ENCODE data around the gene DIS3L2.
"Not testable (repeated sequence)": the region's sequence is repeated elsewhere in the genome, so short reads cannot be mapped to it uniquely, and the experiment has no call there.

DIS3L2 gene

GRCh38 chr2:232322560-232323327 lies 361.2 kb downstream of the DIS3L2 start:
- DNase-seq (ENCODE audit: low spot score) = no peak

GRCh38 chr2:232323328-232323650 lies 361.8 kb downstream of the DIS3L2 start:
- DNase-seq (ENCODE audit: low spot score) = no peak

DNA sequence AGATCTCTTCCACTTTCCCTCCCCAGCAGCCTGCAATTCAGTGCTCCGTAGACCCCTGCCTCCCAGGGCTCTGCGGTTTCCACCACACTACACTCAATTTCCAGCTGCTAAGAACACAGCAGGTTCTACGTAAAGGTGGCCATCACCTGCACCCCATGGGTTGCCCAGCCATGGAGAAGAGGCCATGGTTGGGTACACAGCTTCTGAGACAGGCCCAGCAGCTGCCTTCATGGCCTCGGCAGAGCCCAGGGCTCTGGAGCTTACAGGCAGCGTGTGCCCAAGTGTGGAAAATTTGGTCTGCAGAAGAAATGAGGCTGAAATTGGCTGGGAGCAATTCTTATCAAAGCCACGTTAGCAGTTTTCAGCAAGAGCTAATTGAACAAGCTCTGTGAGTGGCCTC lies 362.5 kb downstream of the DIS3L2 start:
- not testable (repeated sequence) for DNase-seq (ENCODE audit: low spot score)

GRCh38 chr2:232324778-232325177 lies 363.3 kb downstream of the DIS3L2 start:
- no peak for DNase-seq (ENCODE audit: low spot score)

GRCh38 chr2:232325324-232326273 lies 364.1 kb downstream of the DIS3L2 start:
- no peak for DNase-seq (ENCODE audit: low spot score)

DNA sequence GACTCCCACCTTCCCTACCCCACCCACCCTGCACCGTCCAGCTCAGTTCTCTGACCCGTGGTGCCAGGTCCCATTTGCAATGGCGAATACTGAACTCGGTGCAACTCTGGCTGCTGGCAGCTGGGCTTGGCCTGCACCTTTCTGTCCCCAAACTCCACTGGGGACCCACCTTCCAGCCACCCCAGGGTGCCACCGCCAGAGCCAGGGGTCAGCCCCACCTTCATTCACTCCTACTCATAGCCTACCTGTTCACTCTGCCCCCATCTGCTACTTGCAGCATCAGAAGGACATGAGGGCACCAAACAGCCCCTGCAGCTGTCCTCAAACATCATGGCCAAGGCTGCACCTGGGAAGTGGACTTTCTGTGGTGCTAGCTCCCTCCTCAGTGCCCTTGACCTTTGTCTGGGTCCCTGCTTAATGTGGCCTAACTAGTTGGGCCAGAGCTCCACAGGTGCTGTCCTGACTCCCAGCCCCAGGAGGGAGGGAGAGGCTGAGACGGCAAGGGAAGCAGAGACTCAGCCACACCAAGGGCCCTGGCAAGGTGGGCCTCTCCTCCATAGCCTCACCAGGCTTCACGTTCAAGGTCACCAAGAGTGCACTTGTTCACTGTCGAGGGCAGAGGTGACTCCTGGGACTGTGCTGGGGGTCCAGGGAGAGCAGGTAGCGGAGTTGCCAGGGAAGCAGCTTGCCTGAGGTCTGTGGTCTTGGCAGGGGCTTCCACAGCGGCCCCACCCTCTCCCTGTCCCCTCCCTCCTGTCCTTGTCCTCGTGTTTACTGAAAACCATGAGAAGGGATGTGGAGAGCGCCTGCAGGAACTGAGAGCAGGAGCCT lies 365.0 kb downstream of the DIS3L2 start:
- not testable (repeated sequence) for DNase-seq (ENCODE audit: low spot score)

GRCh38 chr2:232327105-232328031 lies 365.9 kb downstream of the DIS3L2 start:
- DNase-seq (ENCODE audit: low spot score) = peak; percentile 72

GRCh38 chr2:232328032-232328422 lies 366.5 kb downstream of the DIS3L2 start:
- DNase-seq (ENCODE audit: low spot score) = no peak

DNA sequence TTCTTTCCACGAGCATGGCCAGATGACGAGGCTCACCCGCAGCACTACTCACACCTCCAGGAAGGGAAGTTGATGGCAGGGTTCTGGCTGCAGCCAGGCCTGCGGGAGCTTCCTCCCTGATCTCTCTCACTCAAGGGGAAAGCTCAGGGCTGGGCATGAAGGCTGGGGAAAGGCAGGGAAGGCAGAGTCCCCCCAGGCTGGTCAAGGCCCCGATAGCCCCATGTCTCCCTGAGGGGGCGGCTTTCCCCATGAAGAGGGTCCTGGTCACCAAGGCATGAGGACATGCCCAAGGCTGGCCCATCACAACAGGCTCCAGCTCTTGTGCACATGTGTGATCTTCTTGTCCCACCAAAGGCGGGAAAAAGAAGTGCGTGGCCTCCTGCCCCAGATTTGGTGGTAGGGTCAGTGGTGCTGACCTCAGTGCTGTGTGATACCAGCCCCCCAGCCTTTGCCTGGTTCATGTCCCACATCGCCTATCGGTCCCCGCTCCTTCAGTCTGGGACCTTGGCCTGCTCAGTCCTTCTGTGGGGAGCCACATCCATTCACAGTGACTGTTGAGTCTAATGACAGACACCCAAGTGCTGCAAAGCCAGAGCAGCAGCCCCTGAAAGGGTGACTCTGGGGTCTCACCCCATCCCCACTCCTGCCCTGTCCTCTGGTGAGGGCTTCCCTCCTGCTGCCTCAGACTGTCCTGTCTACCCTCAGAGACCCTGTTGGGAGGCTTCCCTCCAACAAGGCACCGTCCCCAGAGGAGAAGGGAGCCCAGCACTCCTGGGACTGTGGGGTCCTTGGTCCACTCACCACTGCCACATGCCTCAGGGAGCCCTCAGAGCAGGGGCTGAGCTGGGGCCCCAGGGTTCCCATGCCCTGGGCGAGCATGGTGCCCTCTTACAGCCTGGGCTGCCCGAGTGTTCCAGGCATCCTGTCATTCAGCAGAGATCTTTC lies 367.3 kb downstream of the DIS3L2 start:
- no peak for DNase-seq (ENCODE audit: low spot score)

DNA sequence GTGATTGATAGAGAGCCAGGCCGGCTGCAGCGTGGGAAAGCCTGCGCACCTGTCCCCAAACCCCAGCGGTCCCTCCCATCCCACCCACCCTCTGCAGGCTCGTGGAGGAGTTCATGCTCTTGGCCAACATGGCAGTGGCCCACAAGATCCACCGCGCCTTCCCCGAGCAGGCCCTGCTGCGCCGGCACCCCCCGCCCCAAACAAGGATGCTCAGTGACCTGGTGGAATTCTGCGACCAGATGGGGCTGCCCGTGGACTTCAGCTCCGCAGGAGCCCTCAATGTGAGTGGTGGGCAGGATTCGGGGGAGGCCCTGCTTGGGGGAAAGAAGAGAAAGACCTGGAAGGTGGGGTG lies 368.2 kb downstream of the DIS3L2 start:
- DNase-seq (ENCODE audit: low spot score) = no peak

GRCh38 chr2:232330068-232330999 lies 368.8 kb downstream of the DIS3L2 start:
- DNase-seq (ENCODE audit: low spot score) = no peak

- DNase-seq (ENCODE audit: low spot score) = not testable (repeated sequence)
Observed at GRCh38 chr2:232331061-232331460, 369.5 kb downstream of the DIS3L2 start.

DNA sequence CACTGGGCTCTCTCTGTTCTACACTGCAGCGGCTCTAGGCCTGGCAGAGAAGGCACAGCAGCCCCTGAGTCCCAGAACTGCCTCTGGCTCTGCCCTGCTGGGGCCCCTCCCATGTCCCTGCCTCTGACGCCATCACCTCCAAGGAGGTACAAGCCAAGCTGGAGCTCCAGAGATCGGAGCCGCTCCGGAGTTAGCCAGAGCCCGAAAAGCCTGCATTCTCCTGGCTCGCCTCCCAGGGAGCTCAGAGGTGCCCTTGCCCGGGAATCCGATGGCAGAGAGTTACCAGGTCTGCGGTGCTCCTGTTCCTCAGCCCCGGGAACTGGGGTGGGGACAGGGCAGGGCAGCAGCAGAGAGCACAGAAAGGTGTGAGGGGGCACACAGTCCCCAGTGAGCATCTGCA lies 370.1 kb downstream of the DIS3L2 start:
- DNase-seq (ENCODE audit: low spot score) = not testable (repeated sequence)

DNA sequence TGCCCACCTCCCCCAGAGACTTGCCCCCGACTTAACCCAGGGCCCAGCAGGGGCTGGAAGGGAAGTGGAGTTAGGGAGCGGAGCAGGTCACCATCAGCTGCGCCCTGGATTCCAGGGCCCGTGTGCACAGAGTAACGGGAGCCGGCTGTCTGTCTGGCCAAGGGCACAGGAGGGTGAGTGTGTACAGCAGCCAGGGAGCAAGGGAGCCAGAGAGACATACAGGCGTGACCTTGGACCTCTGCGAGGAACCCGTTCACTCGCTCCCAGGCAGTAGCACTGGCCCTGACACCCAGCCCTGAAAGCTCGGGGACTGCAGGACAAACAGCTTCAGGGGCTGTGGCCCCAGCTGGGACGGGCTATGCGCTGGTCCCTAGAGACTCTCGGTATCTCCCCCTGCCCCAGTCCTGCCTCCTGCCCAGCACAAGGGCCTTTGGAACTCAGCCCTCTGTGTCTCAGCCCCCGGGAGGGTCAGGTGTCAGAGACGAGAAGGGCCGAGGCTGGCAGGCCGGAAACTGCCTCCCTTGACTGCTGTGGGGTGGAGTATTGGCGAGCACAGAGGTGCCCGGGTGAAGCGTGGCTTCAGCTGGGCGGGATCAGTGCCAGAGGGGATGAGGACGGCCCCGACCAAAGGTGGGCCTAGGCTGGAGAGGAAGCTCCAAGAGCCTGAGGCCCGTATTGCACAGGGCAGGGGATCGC lies 370.9 kb downstream of the DIS3L2 start:
- DNase-seq (ENCODE audit: low spot score) = not testable (repeated sequence)

- no peak for DNase-seq (ENCODE audit: low spot score)
Observed at GRCh38 chr2:232332940-232333259, 371.4 kb downstream of the DIS3L2 start.

GRCh38 chr2:232333361-232334135 lies 372.0 kb downstream of the DIS3L2 start:
- DNase-seq (ENCODE audit: low spot score) = no peak

DNA sequence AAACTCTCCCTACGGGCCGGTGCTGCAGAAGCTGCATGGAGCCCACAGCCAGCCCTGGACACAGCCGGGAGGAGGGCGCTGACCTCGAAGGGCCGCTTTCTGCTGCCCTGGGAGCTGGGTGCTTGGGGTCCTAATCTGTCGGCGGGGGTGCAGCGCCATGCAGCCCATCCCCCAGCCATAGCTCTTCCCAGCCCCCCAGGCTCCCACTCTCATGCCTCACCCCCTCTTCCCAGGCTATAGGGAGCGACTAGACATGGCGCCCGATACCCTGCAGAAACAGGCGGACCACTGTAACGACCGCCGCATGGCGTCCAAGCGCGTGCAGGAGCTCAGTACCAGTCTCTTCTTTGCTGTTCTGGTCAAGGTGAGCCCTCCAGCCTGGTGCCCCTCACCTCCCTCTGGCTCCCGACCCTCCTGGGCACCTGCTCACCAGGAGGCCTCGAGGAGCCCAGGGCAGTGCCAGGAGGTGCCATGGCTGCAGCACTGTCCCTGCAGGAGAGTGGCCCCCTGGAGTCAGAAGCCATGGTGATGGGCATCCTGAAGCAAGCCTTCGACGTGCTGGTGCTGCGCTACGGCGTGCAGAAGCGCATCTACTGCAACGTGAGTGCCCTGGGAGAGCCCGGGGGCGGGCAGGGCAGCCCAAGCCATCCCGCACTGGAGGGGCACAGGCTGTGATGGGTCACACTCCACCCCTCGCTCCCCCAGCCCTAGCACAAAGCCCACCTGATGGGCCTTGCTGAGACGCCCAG lies 372.8 kb downstream of the DIS3L2 start:
- not testable (repeated sequence) for DNase-seq (ENCODE audit: low spot score)

Data from CD4-positive, alpha-beta T cell treated with Interleukin-6 at 100 ng/mL for 8 hours (primary cell).